Endothelial cell of umbilical vein (primary cell): ENCODE measurements around the gene KPNA2. TPM values are rescaled to one million over a fixed set of nuclear protein-coding genes. Genes with fewer than 3 reads are reported as not detected.

Experiments used
- BruUV-seq: library from RNA; stranded (reverse); fragments of 400-500 nt; replicated peaks from 2 replicates; lab custom pipeline; 2021; lab: Mats Ljungman, UMichigan
- CTCF ChIA-PET: fragments of 300-600, 350-600 bp; sonication (Branson Sonifier 250); formaldehyde crosslinking; loops from one replicate; lab custom pipeline; 2021; ENCODE audit warnings: antibody characterized with exemption, inconsistent platforms; lab: Charles Lee
- POLR2A ChIA-PET: fragments of 300-600, 350-600 bp; sonication (Branson Sonifier 250); formaldehyde crosslinking; loops from one replicate; lab custom pipeline; 2021; ENCODE audit warnings: antibody characterized with exemption, inconsistent platforms; lab: Charles Lee
- DNase-seq: peaks from one replicate; pipeline ENCODE4 v3.0.0-alpha.2; 2011; ENCODE audit warnings: low read depth, low spot score
- FAIRE-seq: peaks from 2 replicates; lab custom pipeline; 2011; peaks lifted over from hg19 to GRCh38; lab: Jason Lieb, UNC
- H2AFZ ChIP-seq: 2 replicates; pipeline ENCODE4 v1.6.0; 2012; ENCODE audit warnings: low read depth, low read length, control low read depth, inconsistent platforms
- H3K27ac ChIP-seq: 2 replicates; pipeline ENCODE4 v1.5.1; 2011; ENCODE audit warnings: low read depth, mild to moderate bottlenecking, control low read depth, low read length, moderate library complexity; ENCODE audit not compliant: insufficient read depth
- H3K27me3 ChIP-seq, 2 experiments: 2 replicates each; pipeline versions ENCODE4 v1.6.0 to v1.6.1; 2011; ENCODE audit warnings: low read length in 2 of 2, mixed read lengths in 1 of 2; ENCODE audit not compliant: control insufficient read depth in 2 of 2, insufficient read depth in 2 of 2
- H3K36me3 ChIP-seq, 2 experiments: 2 replicates in 1 of 2; 3 replicates in 1 of 2; pipeline ENCODE4 v1.5.1; 2011; ENCODE audit warnings: low read length in 2 of 2, mild to moderate bottlenecking in 1 of 2, moderate library complexity in 1 of 2; ENCODE audit not compliant: control insufficient read depth in 2 of 2, insufficient read depth in 2 of 2; ENCODE audit errors: extremely low read depth in 1 of 2
- H3K4me1 ChIP-seq: 3 replicates; pipeline ENCODE4 v1.5.1; 2011; ENCODE audit warnings: mild to moderate bottlenecking, low read length; ENCODE audit not compliant: control insufficient read depth, insufficient read depth; ENCODE audit errors: extremely low read depth
- H3K4me2 ChIP-seq: 2 replicates; pipeline ENCODE4 v1.6.1; 2011; ENCODE audit warnings: low read length, control low read depth, mixed read lengths; ENCODE audit not compliant: insufficient read depth
- H3K4me3 ChIP-seq, 3 experiments: fragments of 200-600 bp in 1 of 3; sonication (generic), shearing (Covaris generic) in 1 of 3; replicated peaks in 1 of 3; 2 replicates each; pipeline ENCODE4 v1.5.1; 2011 to 2016; ENCODE audit warnings: control low read depth in 3 of 3, low read length in 3 of 3, mild to moderate bottlenecking in 2 of 3, inconsistent platforms in 1 of 3, low read depth in 1 of 3, moderate library complexity in 1 of 3; ENCODE audit not compliant: insufficient read depth in 1 of 3
- H3K79me2 ChIP-seq: 2 replicates; pipeline ENCODE4 v1.6.0; 2012; ENCODE audit warnings: low read length, inconsistent platforms; ENCODE audit not compliant: control insufficient read depth, insufficient read depth
- H3K9ac ChIP-seq: replicated peaks from 2 replicates; pipeline ENCODE3; 2011; ENCODE audit warnings: low read length, control low read depth; ENCODE audit not compliant: insufficient read depth; ENCODE audit errors: extremely low read depth
- H3K9me1 ChIP-seq: replicated peaks from 3 replicates; pipeline ENCODE4 v1.6.0; 2011; ENCODE audit warnings: mild to moderate bottlenecking, low read length; ENCODE audit not compliant: control insufficient read depth, insufficient read depth; ENCODE audit errors: extremely low read depth
- H3K9me3 ChIP-seq: replicated peaks from 2 replicates; pipeline ENCODE4 v1.5.1; 2012; ENCODE audit warnings: low read length, inconsistent platforms; ENCODE audit not compliant: control insufficient read depth, insufficient read depth
- H4K20me1 ChIP-seq: replicated peaks from 2 replicates; pipeline ENCODE3; 2011; ENCODE audit warnings: mild to moderate bottlenecking, low read length; ENCODE audit not compliant: control insufficient read depth, insufficient read depth; ENCODE audit errors: extremely low read depth
- CTCF ChIP-seq, 2 donors: IDR thresholded peaks; 1 replicate in 1 of 2; 2 replicates in 1 of 2; pipeline ENCODE4 v1.5.1; 2011; ENCODE audit warnings: low read length in 2 of 2, mild to moderate bottlenecking in 2 of 2, moderate library complexity in 2 of 2, control low read depth in 1 of 2, inconsistent platforms in 1 of 2, low read depth in 1 of 2; ENCODE audit not compliant: insufficient read depth in 1 of 2; ENCODE audit errors: extremely low read depth in 1 of 2
- EZH2 ChIP-seq: IDR thresholded peaks from 2 replicates; pipeline ENCODE4 v1.6.1; 2012; ENCODE audit warnings: borderline replicate concordance, low read depth, mild to moderate bottlenecking, moderate library complexity, low read length, inconsistent platforms; ENCODE audit not compliant: severe bottlenecking
- FOS ChIP-seq: IDR thresholded peaks from 2 replicates; pipeline ENCODE4 v1.6.1; 2011; ENCODE audit warnings: mild to moderate bottlenecking, low read length, moderate library complexity, borderline replicate concordance; ENCODE audit not compliant: insufficient read depth
- GATA2 ChIP-seq: IDR thresholded peaks from 2 replicates; pipeline ENCODE4 v1.7.0; 2011; ENCODE audit warnings: low read depth, mild to moderate bottlenecking, moderate library complexity, mixed read lengths, low read length; ENCODE audit not compliant: insufficient read length, insufficient read depth
- JUN ChIP-seq: IDR thresholded peaks from 2 replicates; pipeline ENCODE4 v1.6.1; 2011; ENCODE audit warnings: borderline replicate concordance, low read depth; ENCODE audit not compliant: insufficient read length, insufficient read depth
- MAX ChIP-seq: IDR thresholded peaks from 2 replicates; pipeline ENCODE4 v1.6.1; 2011; ENCODE audit not compliant: insufficient read depth, insufficient read length
- MYC ChIP-seq: IDR thresholded peaks from one replicate; pipeline ENCODE4 v1.6.1; 2011; ENCODE audit warnings: mild to moderate bottlenecking, low read depth, low read length
- POLR2A ChIP-seq: IDR thresholded peaks from 2 replicates; pipeline ENCODE4 v1.6.1; 2012; ENCODE audit warnings: low read depth, mild to moderate bottlenecking, control low read depth, low read length
- POLR2AphosphoS5 ChIP-seq: IDR thresholded peaks from 2 replicates; pipeline ENCODE4 v1.6.1; 2012; ENCODE audit warnings: low read depth, mild to moderate bottlenecking, control low read depth, low read length, moderate library complexity; ENCODE audit not compliant: insufficient read depth
- dilution Hi-C: fragments of 300-500 bp; cut with MboI; formaldehyde crosslinking; loops from one replicate; pipeline ENCODE4 v1.15.0; 2019; ENCODE audit warnings: low sequenced_read_pairs; ENCODE audit not compliant: extremely low pct_ligation_motif_present
- intact Hi-C: fragments of 100-400 bp; cut with micrococcal nuclease; formaldehyde crosslinking; loops from one replicate; pipeline ENCODE4 v1.10.0; 2022
- polyA plus RNA-seq, 4 experiments: library from polyadenylated mRNA; depleted of rRNA in 3 of 4; stranded (reverse) in 3 of 4; unstranded in 1 of 4; fragments of >200 nt; gene quantifications; 2 replicates each; pipeline versions ENCODE4 v1.2.1 to v1.2.3, GENCODE V29; 2011 to 2012; ENCODE audit warnings: missing spikeins in 1 of 4
- total RNA-seq: library from RNA; stranded (reverse); gene quantifications from 2 replicates; pipeline ENCODE4 v1.2.3, GENCODE V29; 2021

KPNA2 gene
- total and polyA plus RNA-seq, 2 donors (not counting 3 experiments of a cell fraction or from before 2014, with no cell fraction given) = 252 to 382 TPM

GRCh38 chr17:68094481-68095078, 59.0 kb downstream of the KPNA2 start:
- Histone ChIP-seq H3K9me1 (no peaks in the 10 kb centered on the region), H3K4me1 (peaks cover 4% of the 10 kb centered on the region), H2AFZ (no peak overlapping the region), H3K27ac (no peak overlapping the region), H4K20me1 (no peaks in the 10 kb centered on the region), H3K79me2 (no peaks in the 10 kb centered on the region), H3K36me3 (no peaks in the 10 kb centered on the region), H3K4me3 (no peak overlapping the region), H3K4me2 (no peak overlapping the region), H3K27me3 (no peaks in the 10 kb centered on the region), H3K9ac (no peak overlapping the region), H3K9me3 (no peaks in the 10 kb centered on the region)
- DNase-seq = no peak
- TF ChIP-seq MAX (no peak), POLR2AphosphoS5 (no peak), FOS (no peak), JUN (no peak), CTCF (IDR thresholded peaks at IDR 0.05; ENCODE audit: extremely low read depth in 1 of 2, insufficient read depth in 1 of 2, low read depth in 1 of 2, low read length in 2 of 2) (no peak), GATA2 (no peak), EZH2 (no peak), POLR2A (no peak), MYC (no peak)
- intact Hi-C loops = no loop called here
- CTCF ChIA-PET = no interaction called here
- POLR2A ChIA-PET = no interaction called here
- dilution Hi-C loops = no loop called here
- BruUV-seq = no TSS peak
- FAIRE-seq = no peak
